Measurements from ENCODE around the gene WFDC10B.
"Not testable (repeated sequence)": the region's sequence is repeated elsewhere in the genome, so short reads cannot be mapped to it uniquely, and the experiment has no call there.

WFDC10B gene

DNA sequence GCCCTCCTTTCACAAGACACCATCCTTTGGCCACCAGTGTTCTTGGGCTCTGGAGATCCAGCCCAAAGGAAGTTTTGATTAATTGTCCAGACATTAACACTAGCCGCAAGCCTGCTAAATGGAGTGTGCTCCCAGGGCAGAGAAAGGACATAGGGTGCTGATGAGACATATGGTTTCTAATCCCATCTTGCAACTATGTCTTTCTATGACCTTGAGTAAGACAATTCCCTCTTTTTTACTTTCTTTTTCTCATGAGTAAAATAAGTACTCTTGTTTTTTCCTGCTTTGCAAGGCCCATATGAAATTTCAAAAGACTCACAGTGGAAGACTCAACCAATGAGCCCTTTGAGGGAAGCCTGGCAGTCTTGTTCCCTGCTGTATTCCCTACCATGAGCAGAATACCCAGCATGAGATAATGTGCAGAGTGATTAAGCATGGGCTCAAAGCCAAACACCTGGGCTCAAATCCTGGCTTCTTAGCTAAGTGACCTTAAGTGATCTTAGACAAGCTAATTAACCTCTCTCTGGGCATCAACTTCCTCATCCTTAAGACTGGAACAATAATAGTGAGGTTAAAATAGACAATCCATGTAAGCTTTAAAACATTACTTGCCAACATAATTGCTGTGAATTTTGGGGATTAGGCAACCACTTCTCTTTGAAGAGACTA, at the start of gene WFDC10B:
WFDC10B (minus strand) TSS at position 51 of the 669 bp plus-strand sequence. CDS start 19,027 bp downstream, outside the sequence.
- no peak for DNase-seq (ENCODE audit: low read depth)

DNA sequence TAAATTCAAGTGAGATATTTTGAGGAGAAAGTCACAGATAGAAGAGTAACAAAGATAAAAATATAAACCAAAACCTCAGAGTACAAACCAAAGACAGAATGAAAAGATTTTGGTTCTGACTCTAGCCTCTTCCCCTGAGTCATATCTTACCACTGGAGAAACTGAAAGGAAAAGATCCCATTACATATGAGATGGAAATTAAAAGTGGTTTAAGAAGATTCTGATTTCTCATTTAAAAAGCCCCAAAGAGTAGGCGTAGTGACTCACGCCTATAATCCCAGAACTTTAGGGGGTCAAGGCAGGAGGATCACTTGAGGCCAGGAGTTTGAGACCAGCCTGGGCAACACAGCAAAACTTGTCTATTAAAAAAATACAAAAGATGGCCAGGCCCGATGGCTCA, 47.9 kb upstream of the WFDC10B start:
- peak; percentile 4 for DNase-seq (ENCODE audit: low read depth)

DNA sequence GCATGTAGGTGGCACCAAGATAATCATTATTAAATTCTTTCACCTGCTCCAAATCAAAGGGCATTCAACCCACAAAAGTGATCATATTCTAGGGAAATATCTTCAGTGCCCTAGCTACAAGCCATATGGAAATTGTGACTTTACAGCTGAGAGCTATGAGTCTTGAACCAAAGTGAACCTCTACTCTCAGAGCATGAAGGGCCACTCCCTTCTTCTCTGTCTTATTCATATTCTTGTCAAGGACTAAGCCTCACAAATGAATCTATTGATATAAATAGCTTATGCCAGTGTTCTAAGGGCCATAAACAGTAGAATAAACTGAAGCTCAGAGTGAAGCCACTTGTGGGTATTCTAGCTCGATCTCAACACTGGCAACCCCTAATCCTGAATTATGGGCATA, 46.9 kb upstream of the WFDC10B start:
- no peak for DNase-seq (ENCODE audit: low read depth)

DNA sequence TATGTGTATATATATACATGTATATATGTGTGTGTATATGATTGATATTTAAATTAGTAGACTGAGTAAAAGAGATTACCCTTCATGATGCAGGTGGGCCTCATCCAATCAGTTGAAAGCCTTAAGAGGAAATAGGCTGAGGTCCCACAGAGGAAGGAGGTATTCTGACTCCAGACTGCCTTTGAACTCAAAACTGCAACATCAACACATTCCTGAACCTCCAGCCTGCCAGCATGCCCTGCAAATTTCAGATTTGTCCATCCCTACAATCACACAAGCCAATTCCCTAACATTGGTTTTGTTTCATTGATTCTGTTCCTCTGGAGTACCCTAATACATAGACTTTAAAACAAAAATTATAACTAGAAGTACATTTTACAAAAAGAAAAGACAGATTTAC, 40.2 kb upstream of the WFDC10B start:
- no peak for DNase-seq (ENCODE audit: low read depth)

DNA sequence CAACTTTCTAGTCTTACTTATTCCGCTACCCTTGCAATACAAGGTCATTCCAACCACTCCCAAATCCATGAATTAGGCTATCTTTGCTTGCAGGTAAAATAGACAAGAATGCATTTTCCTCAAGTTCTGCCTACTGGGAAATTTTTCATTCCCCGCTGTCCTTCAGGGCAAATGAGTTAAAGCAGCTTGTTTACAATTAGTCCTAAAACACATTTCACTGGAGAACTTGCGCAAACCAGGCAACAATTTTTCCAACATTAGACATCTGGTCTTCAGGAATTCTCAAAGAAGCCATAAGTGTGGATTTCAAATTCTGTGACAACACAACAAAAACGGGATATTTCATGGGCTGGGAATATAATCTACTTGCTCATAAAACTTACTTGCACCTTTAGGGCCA, 37.8 kb upstream of the WFDC10B start:
- DNase-seq (ENCODE audit: low read depth), result no peak

DNA sequence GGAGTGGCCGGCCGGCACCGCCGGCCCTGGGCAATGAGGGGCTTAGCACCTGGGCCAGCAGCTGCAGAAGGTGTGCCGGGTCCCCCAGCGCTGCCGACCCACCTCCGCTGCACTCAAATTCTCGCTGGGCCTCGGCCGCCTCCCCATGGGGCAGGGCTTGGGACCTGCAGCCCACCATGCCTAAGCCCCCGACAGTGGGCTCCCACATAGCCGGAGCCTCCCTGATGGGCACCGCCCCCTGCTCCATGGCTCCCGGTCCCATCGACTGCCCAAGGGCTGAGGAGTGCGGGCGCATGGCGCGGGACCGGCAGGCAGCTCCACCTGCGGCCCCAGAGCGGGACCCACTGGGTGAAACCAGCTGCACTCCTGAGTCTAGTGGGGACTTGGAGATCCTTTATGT, 31.2 kb upstream of the WFDC10B start:
- DNase-seq (ENCODE audit: low read depth), result no peak

DNA sequence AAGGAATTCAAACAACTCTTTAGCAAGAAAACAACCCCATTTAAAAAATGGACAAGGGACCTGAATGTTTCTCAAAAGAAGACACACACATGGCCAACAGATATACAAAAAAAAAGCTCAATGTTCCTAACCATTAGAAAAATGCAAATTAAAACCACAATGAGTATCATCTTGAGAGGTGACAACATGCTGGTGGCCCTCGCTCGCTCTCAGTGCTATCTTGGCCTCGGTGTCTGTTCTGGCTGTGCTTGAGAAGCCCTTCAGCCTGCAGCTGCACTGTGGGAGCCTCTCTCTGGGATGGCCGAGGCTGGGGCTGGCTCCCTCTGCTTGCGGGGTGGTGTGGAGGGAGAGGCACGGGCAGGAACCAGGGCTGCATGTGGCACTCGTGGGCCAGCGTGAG, 30.7 kb upstream of the WFDC10B start:
- DNase-seq (ENCODE audit: low read depth), result no peak

DNA sequence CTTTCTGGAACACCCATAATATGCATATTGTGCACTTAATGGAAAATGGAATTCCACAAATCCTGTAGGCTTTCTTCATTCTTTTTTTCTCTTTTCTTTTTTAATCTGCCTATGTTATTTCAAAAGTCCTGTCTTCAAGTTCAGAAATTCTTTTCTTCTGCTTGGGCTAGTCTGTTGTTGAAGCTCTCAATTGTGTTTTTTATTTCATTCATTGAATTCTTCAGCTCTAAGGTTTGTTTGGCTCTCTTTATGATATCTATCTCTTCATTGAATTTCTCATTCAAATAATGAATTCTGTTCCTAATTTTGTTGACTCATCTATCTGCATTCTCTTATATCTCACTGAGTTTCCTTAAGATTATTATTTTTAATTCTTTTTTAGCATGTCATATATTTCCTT, 27.4 kb upstream of the WFDC10B start:
- no peak for DNase-seq (ENCODE audit: low read depth)

DNA sequence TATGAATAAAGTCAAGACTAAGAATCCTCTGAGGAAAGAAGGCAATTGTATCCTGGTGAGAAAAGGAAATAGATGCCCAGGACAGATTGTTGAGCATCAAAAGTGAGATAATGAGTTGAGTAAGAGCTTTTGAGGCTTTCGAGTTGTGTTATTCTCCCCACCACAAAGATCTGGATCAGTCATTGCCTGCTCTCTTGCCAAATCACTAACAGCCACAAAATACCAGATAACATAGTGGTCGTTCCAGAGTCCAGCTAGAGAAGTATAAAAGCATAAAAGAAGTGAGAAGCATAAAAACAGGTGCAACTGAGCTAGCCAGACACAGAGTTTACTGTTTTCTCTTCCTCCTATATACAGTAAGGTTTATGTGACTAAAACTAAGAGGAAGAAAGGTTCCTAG, 22.2 kb upstream of the WFDC10B start:
- no peak for DNase-seq (ENCODE audit: low read depth)

DNA sequence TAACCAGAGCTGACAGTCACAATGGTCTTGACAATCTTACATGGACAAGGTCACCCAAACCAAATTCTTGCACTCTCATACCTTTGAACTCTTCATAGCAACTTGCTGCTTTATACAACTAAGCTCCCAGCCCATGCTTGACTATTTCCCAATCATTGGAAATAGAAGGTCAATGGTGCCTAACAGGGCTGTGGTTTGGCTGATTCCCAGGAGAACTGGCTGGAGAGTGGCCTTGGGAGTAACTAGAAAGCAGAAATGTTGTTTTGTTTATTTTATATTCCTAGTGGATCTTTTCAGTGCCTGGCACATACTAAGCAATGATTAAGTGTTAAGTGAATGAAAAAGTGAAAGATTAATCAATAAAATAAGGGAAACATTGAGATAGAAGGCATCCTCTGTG, 20.3 kb upstream of the WFDC10B start:
- DNase-seq (ENCODE audit: low read depth), result no peak

DNA sequence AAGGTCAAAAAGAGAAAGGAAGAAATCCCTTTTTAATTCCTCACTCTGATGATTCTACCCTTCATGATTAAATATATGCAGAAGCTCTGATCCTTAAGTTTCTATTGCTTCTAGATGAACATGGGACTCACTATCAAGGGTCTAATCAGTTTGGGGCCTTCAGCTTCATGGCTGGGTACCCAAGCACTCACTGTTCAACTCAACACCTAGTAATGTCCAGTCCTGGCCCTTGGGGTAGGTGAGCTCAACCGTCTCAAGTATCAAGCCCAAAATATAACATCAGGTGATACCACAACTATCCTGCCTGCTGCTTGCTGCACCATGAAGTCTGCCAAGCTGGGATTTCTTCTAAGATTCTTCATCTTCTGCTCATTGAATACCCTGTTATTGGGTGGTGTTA, 17.2 kb upstream of the WFDC10B start, which contains the start of gene SPINT4:
SPINT4 (plus strand) TSS at position 301 of the 400 bp plus-strand sequence; CDS start at position 322, 21 bp downstream.
- no peak for DNase-seq (ENCODE audit: low read depth)

DNA sequence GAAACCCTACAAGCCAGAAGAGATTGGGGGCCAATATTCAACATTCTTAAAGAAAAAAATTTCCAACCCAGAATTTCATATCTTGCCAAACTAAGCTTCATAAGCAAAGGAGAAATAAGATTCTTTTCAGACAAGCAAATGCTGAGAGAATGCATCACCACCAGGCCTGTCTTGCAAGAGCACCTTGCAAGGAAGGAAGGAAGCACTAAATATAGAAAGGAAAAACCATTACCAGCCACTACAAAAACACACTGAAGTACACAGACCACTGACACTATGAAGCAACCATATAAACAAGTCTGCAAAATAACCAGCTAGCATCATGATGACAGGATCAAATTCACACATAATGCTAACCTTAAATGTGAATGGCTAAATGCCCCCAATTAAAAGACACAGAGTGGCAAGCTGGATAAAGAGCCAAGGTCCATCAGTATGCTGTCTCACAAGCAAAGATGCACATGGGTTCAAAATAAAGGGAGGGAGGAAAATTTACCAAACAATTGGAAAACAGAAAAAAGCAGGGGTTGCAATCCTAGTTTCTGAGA, 11.4 kb upstream of the WFDC10B start:
- not testable (repeated sequence) for DNase-seq (ENCODE audit: low read depth)

DNA sequence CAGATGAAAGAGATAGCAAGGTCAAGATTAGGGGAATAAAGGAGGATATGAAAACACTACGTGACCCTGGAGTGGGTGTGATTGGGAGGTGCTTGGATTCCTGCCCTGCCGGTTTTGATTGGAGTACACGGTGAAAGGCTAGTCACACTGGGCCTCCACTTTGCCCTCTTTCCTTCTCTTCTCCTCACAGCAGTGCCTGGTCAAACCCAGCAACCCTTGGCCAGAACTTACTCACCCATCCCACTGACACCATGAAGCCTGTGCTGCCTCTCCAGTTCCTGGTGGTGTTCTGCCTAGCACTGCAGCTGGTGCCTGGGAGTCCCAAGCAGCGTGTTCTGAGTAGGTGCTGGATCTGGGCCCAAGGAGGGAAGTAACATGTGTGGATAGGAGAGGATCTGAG, 2.9 kb downstream of the WFDC10B start, which contains the start of gene WFDC13:
WFDC13 (plus strand) TSS at position 166 of the 400 bp plus-strand sequence; CDS start at position 252, 86 bp downstream.
- DNase-seq (ENCODE audit: low read depth), result no peak

DNA sequence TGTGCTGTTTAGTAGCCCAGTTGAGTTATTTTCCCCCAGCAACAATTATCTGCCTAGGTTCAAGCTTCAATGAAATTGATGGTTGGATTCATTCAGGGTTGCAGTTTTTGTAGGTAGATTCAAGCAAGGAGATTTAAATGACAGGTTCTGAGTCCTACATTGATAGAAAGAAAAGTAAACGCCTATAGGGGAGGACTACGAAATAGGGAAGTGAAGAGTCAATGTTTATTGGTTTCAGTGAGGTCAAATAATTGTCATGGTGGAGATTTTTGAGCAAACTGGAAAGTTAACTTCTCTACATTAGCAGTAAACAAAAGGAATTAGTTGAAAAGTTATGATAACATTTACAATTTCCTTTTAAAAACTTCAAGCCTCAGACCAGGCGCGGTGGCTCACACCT, 3.7 kb downstream of the WFDC10B start:
- DNase-seq (ENCODE audit: low read depth), result no peak

DNA sequence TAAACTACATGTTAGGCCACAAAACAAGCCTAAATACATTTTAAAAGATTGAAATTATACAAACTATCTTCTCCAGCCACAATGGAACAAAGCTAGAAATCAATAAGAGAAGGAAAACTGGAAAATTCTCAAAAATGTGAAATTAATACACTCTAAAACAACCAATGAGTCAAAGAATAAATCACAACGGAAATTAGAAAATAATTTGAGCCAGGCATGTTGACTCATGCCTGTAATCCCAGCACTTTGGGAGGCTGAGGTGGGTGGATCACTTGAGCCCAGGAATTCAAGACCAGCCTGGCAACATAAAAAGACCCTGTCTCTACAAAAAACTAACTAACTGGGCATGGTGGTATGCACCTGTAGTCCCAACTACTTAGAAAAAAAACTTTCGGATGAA, 9.3 kb downstream of the WFDC10B start:
- no peak for DNase-seq (ENCODE audit: low read depth)

DNA sequence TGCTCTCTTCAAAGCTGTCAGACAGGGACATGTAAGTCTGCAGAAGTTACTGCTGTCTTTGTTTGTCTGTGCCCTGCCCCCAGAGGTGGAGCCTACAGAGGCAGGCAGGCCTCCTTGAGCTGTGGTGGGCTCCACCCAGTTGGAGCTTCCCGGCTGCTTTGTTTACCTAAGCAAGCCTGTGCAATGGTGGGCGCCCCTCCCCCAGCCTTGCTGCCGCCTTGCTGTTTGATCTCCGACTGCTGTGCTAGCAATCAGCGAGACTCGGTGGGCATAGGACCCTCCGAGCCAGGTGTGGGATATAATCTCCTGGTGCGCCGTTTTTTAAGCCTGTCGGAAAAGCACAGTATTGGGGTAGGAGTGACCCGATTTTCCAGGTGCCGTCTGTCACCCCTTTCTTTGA, 11.5 kb downstream of the WFDC10B start:
- not testable (repeated sequence) for DNase-seq (ENCODE audit: low read depth)

DNA sequence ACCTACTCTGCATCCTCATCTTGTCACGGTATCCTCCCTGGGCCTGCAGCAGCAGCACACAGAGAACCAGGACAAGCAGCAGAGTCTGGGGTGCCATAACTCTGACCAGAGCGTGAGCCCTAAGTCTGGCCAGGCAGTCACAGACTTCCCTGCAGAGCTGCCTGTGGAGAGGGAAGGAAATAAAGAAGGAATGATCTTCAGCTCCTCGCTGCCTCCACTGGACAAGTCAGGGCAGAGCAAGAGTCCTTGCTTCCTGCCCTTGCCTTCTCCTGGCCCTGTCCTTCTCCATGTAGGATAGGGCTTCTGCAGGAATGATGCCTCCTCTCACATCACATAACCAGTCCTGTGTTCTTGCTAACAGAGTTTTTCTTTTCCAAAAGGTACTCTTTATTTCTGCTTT, 18.9 kb downstream of the WFDC10B start:
- no peak for DNase-seq (ENCODE audit: low read depth)

DNA sequence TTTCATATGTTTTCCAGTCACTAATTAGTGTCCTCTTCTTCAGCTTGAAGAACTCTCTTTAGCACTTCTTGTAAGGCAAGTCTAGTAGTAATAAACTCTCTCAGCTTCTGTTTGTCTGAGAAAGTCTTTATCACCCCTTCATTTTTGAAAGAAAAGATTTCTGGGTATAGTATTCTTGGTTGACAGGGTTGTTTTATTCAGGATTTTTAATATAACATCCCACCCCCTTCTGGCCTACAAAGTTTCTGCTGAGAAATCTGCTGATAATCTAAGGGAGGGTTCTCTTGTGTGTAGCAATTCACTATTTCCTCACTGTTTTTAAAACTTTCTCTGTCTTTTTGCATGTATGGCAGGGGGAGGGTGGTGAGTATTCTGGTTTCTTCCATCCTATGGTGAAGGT, 25.2 kb downstream of the WFDC10B start:
- no peak for DNase-seq (ENCODE audit: low read depth)

DNA sequence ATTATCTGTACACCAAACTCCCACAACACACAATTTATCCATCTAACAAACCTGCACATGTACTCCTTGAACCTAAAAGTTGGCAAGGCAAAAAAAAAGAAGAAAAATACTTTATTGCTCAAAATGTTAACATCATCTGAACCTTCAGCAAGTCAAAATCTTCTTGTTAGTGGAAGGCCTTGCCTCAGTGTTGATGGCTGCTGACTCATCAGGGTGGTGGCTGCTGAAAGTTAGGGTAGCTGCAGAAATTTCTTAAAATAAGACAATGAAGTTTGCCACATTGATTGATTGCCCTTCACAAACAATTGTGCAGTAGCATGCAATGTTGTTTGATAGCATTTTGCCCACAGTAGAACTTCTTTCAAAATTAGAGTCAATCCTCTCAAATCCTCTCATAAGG, 32.1 kb downstream of the WFDC10B start:
- no peak for DNase-seq (ENCODE audit: low read depth)

DNA sequence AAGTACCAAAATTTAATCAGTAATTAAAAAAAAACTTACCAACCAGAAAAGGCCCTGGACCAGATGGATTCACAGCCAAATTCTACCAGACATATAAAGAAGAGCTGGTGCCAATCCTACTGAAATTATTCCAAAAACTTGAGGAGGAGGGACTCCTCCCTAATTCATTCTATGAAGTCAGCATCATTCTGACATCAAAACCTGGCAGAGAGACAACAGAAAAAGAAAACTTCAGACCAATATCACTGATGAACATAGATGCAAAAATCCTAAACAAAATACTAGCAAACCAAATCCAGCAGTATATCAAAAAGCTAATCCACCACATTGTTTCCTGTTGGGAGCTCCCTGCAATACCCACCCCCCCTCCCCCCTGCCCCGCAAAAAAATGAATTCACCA, 34.7 kb downstream of the WFDC10B start, which contains the start of gene WFDC11:
WFDC11 (minus strand) TSS at position 101 of the 400 bp plus-strand sequence. CDS start 19,639 bp downstream, outside the sequence.
- DNase-seq (ENCODE audit: low read depth), result no peak

DNA sequence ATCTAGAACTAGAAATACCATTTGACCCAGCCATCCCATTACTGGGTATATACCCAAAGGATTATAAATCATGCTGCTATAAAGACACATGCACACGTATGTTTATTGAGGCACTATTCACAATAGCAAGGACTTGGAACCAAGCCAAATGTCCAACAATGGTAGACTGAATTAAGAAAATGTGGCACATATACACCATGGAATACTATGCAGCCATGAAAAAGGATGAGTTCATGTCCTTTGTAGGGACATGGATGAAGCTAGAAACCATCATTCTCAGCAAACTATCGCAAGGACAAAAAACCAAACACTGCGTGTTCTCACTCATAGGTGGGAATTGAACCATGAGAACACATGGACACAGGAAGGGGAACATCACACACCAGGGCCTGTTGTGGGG, 47.8 kb downstream of the WFDC10B start:
- DNase-seq (ENCODE audit: low read depth), result not testable (repeated sequence)

DNA sequence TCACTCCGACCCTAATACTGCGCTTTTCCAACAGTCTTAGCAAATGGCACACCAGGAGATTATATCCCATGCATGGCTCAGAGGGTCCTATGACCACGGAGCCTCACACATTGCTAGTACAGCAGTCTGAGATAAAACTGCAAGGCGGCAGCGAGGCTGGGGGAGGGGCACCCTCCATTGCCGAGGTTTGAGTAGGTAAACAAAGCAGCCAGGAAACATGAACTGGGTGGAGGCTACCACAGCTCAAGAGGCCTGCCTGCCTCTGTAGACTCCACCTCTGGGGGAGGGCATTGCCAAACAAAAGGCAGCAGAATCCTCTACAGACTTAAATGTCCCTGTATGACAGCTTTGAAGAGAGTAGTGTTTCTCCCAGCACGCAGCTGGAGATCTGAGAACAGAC, 53.1 kb downstream of the WFDC10B start:
- not testable (repeated sequence) for DNase-seq (ENCODE audit: low read depth)

DNA sequence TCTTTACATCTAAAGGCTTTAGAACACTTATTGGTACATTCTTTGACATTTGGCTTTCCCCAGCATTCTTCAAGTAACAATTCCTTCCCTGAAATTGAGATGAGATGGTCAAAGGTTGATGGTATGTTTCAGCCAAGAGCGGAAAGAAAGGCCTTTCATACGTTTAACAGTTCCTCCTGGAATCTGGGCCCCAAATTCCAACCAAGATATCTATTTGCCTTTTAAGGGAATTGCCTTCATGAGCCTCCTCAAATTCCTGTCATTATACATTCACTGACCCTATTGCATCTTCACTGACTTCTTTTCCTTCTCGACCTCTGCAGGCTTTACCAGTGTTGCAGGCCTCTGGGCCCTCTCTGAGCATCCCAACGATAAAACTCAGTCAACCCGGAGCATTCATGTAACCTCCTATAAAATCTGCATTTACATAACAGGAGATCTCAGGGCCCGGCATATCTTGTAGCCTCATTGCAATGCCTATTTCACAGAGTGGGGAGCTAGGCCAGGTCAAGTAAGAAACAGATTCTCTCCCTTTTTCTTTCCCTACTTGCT, 55.4 kb downstream of the WFDC10B start:
- DNase-seq (ENCODE audit: low read depth), result no peak

Data from non-pigmented ciliary epithelial cell (primary cell).